HFF-Myc (cell line): Measurements from ENCODE around the gene ASB18.

Experiments
- DNase-seq: peaks from one replicate; pipeline ENCODE4 v3.0.0-alpha.2; 2011; ENCODE audit warnings: low read depth; ENCODE audit errors: extremely low read depth
- H3K4me3 ChIP-seq: replicated peaks from 2 replicates; pipeline ENCODE4 v1.5.1; 2011; ENCODE audit warnings: low read depth, mild to moderate bottlenecking, control low read depth, low read length
- CTCF ChIP-seq: IDR thresholded peaks from 2 replicates; pipeline ENCODE4 v1.5.1; 2012; ENCODE audit warnings: mild to moderate bottlenecking, low read depth, low read length, control low read depth; ENCODE audit errors: missing control alignments

ASB18 gene

GRCh38 chr2:236264256-236264655, at the start of gene ASB18:
TSS of gene ASB18 (minus strand) at chr2:236264406. CDS start at chr2:236264345, 61 bp downstream.
- no peak for TF ChIP-seq CTCF
- no peak within 1 kb of the TSS for H3K4me3 ChIP-seq

GRCh38 chr2:236311286-236311685, 47.1 kb upstream of the ASB18 start:
- no peak for TF ChIP-seq CTCF
- DNase-seq = no peak
- H3K4me3 ChIP-seq = no peak overlapping the region

More at GRCh38 chr2:236264256-236264655, at the start of gene ASB18:
- DNase-seq = no peak

- TF ChIP-seq CTCF = peak; percentile 44
- no peak for DNase-seq
- no peak overlapping the region for H3K4me3 ChIP-seq
These were observed 45.4 kb upstream of the ASB18 start for GRCh38 chr2:236309669-236310029.

- no peak for TF ChIP-seq CTCF
- H3K4me3 ChIP-seq = no peak overlapping the region
- DNase-seq = no peak
These were observed 44.9 kb upstream of the ASB18 start for GRCh38 chr2:236308855-236309668.

GRCh38 chr2:236307641-236308040, 43.4 kb upstream of the ASB18 start:
- TF ChIP-seq CTCF = no peak

GRCh38 chr2:236306825-236307540, 42.8 kb upstream of the ASB18 start:
- no peak for DNase-seq
- H3K4me3 ChIP-seq = no peak overlapping the region
- TF ChIP-seq CTCF = no peak

More at GRCh38 chr2:236307641-236308040, 43.4 kb upstream of the ASB18 start:
- DNase-seq = no peak
- no peak overlapping the region for H3K4me3 ChIP-seq
